Transverse colon (tissue), 4 donors: ENCODE data around the gene ADGRF5. TPM values are rescaled to one million over a fixed set of nuclear protein-coding genes. Genes with fewer than 3 reads are reported as not detected.

Experiments
- DNase-seq: peaks from one replicate; pipeline ENCODE4 v3.0.0-alpha.2; 2019
- H3K27ac ChIP-seq, 4 donors: fragments of 200-600 bp; sonication (generic); 2 replicates each; pipeline ENCODE4 v1.5.1; 2016 to 2018; ENCODE audit warnings: inconsistent platforms in 4 of 4
- H3K27me3 ChIP-seq: fragments of 200-600 bp; sonication (generic); 2 replicates; pipeline ENCODE4 v1.5.1; 2017; ENCODE audit warnings: inconsistent platforms
- H3K36me3 ChIP-seq, 4 donors: fragments of 200-600 bp; sonication (generic); 2 replicates each; pipeline ENCODE4 v1.5.1; 2017 to 2019; ENCODE audit warnings: inconsistent platforms in 4 of 4
- H3K4me1 ChIP-seq, 4 donors: fragments of 200-600 bp; sonication (generic); 2 replicates each; pipeline ENCODE4 v1.5.1; 2017 to 2020; ENCODE audit warnings: inconsistent platforms in 4 of 4
- H3K4me3 ChIP-seq, 4 donors: fragments of 200-600 bp; sonication (generic); 1 replicate in 1 of 4; 2 replicates in 3 of 4; pipeline versions ENCODE4 v1.5.1 to v1.6.1; 2017 to 2019; ENCODE audit warnings: inconsistent platforms in 4 of 4
- H3K9me3 ChIP-seq, 2 donors: fragments of 200-600 bp; sonication (generic); 2 replicates each; pipeline ENCODE4 v1.5.1; 2017 to 2019; ENCODE audit warnings: inconsistent platforms in 2 of 2
- CTCF ChIP-seq, 5 experiments: fragments of 200-600 bp in 3 of 5; fragments of 450-650 bp in 2 of 5; sonication (generic) in 3 of 5; IDR thresholded peaks; 1 replicate in 2 of 5; 2 replicates in 3 of 5; pipeline ENCODE4 v1.5.1; 2016 to 2017; ENCODE audit warnings: antibody characterized with exemption in 5 of 5, inconsistent platforms in 3 of 5, mild to moderate bottlenecking in 2 of 5, moderate library complexity in 1 of 5
- EP300 ChIP-seq: sonication (generic); formaldehyde crosslinking; IDR thresholded peaks from one replicate; pipeline ENCODE4 v1.6.1; 2017; ENCODE audit warnings: antibody characterized with exemption, low read depth
- POLR2A ChIP-seq: fragments of 450-650 bp; IDR thresholded peaks from one replicate; pipeline ENCODE4 v1.6.1; 2016; ENCODE audit warnings: antibody characterized with exemption, mild to moderate bottlenecking, moderate library complexity
- POLR2AphosphoS5 ChIP-seq, 3 donors: sonication (generic); formaldehyde crosslinking; IDR thresholded peaks; one replicate each; pipeline ENCODE4 v1.6.1; 2016; ENCODE audit warnings: antibody characterized with exemption in 3 of 3
- WGBS, 2 donors: methylation state at CpG; one replicate each; pipeline ENCODE4 v1.1.5; 2018; ENCODE audit warnings: low coverage in 1 of 2; 5-methylcytosine and 5-hydroxymethylcytosine counted together
- in situ Hi-C, 4 donors: fragments of 200-750 bp; cut with MboI; loops; one replicate each; pipeline versions ENCODE4 v1.15.0 to v1.15.1; 2017; ENCODE audit warnings: low sequenced_read_pairs in 3 of 4, low pct_ligation_motif_present in 1 of 4, low pct_unique_long_range_greater_than_20kb in 1 of 4
- intact Hi-C: fragments of 100-400 bp; cut with DNase I; formaldehyde crosslinking; loops from one replicate; pipeline ENCODE4 v1.15.1; 2023; ENCODE audit warnings: low total_unique reads
- total RNA-seq, 4 donors: library from RNA; depleted of rRNA; stranded (reverse); fragments of >200 nt; gene quantifications; one replicate each; pipeline ENCODE4 v1.1.0, GENCODE V29; 2016

ADGRF5 gene
- total RNA-seq, 4 donors from 2014 or later, result 1.5 to 4.1 (median 2.5) TPM

- WGBS, 2 donors, result 80 to 83% methylated on average over 2 to 3 of the region's 3 CpGs
- H3K36me3 ChIP-seq, result no peaks in the 10 kb centered on the region
- no peaks in the 10 kb centered on the region for H3K27me3 ChIP-seq
- no peak for DNase-seq
- no peaks in the 10 kb centered on the region for H3K4me1 ChIP-seq
- H3K27ac ChIP-seq, result no peak overlapping the region
- H3K4me3 ChIP-seq, result no peak overlapping the region
- in situ Hi-C loops, result no loop called here
- TF ChIP-seq POLR2AphosphoS5 (IDR thresholded peaks at IDR 0.05) (no peak), POLR2A (no peak), CTCF (IDR thresholded peaks at IDR 0.05) (no peak), EP300 (no peak)
- no peaks in the 10 kb centered on the region for H3K9me3 ChIP-seq
- intact Hi-C loops, result no loop called here
These were observed 4.7 kb downstream of the ADGRF5 start for GRCh38 chr6:46917002-46917545.

GRCh38 chr6:46915866-46916265 lies 5.9 kb downstream of the ADGRF5 start:
- H3K4me3 ChIP-seq, result no peak overlapping the region
- DNase-seq, result no peak
- H3K4me1 ChIP-seq, result no peaks in the 10 kb centered on the region
- in situ Hi-C loops (no loop called here), intact Hi-C loops (no loop called here)
- TF ChIP-seq POLR2A (no peak), CTCF (IDR thresholded peaks at IDR 0.05) (no peak), POLR2AphosphoS5 (IDR thresholded peaks at IDR 0.05) (no peak)
- WGBS, 2 donors, result 88 to 100% methylated on average over 4 of the region's 4 CpGs
- no peaks in the 10 kb centered on the region for H3K36me3 ChIP-seq
- no peaks in the 10 kb centered on the region for H3K9me3 ChIP-seq
- H3K27ac ChIP-seq, result no peak overlapping the region
- H3K27me3 ChIP-seq, result no peaks in the 10 kb centered on the region

DNA sequence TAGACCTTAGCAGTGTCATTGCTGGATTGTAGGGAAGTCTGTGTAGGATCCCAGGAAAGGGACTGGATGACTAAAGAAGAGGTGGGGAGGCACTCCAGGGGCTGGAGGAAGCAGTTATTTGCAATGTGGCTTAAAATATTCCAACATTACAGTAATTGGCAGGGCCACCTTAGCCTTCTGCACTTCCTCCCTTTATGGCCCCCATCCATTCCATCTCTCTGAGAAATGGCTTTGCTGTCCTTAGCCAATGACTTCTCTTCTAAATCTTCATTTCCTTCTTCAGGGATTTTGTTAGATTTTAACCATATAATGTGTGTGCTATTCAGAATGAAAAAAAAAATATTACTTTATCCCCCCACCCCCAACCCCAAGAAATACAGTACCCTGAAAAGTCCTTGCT lies 6.4 kb downstream of the ADGRF5 start:
- intact Hi-C loops (no loop called here), in situ Hi-C loops (no loop called here)
- H3K4me3 ChIP-seq, result no peak overlapping the region
- no peaks in the 10 kb centered on the region for H3K9me3 ChIP-seq
- no peaks in the 10 kb centered on the region for H3K36me3 ChIP-seq
- H3K27me3 ChIP-seq, result no peaks in the 10 kb centered on the region
- no peak overlapping the region for H3K27ac ChIP-seq
- no peaks in the 10 kb centered on the region for H3K4me1 ChIP-seq
- DNase-seq, result no peak
- TF ChIP-seq EP300 (no peak), POLR2AphosphoS5 (IDR thresholded peaks at IDR 0.05) (no peak), POLR2A (no peak), CTCF (IDR thresholded peaks at IDR 0.05) (no peak)

- no peak for DNase-seq
- Histone ChIP-seq H3K27me3 (no peaks in the 10 kb centered on the region), H3K27ac (no peak overlapping the region), H3K9me3 (no peaks in the 10 kb centered on the region), H3K4me3 (no peak overlapping the region), H3K36me3 (no peaks in the 10 kb centered on the region), H3K4me1 (no peaks in the 10 kb centered on the region)
- in situ Hi-C loops (no loop called here), intact Hi-C loops (no loop called here)
- 83% methylated on average over 4 of the region's 4 CpGs; no CpG with 5 or more reads in 1 of the 2 donors for WGBS, 2 donors
- no peak for TF ChIP-seq POLR2AphosphoS5 (IDR thresholded peaks at IDR 0.05)
- no peak for TF ChIP-seq CTCF (IDR thresholded peaks at IDR 0.05)
- TF ChIP-seq POLR2A, result no peak
- TF ChIP-seq EP300, result no peak
These were observed 7.4 kb downstream of the ADGRF5 start for GRCh38 chr6:46914279-46914810.
